Measurements from ENCODE around the gene CPNE9.

CPNE9 gene

GRCh38 chr3:9703736-9704346 is at the start of gene CPNE9:
Gene CPNE9, plus strand, starts transcription at chr3:9703833. Its CDS starts 164 bp downstream, at chr3:9703997.
- DNase-seq (ENCODE audit: low read depth) = no peak

- DNase-seq (ENCODE audit: low read depth) = no peak
These were observed 43.8 kb upstream of the CPNE9 start for GRCh38 chr3:9659849-9660248.

GRCh38 chr3:9660972-9661371 is 42.7 kb upstream of the CPNE9 start:
- no peak for DNase-seq (ENCODE audit: low read depth)

- DNase-seq (ENCODE audit: low read depth) = no peak
These were observed 39.4 kb upstream of the CPNE9 start for GRCh38 chr3:9664119-9664751.

GRCh38 chr3:9666704-9667445 is 36.8 kb upstream of the CPNE9 start:
- DNase-seq (ENCODE audit: low read depth) = no peak

GRCh38 chr3:9669277-9669676 is 34.4 kb upstream of the CPNE9 start:
- DNase-seq (ENCODE audit: low read depth) = no peak

GRCh38 chr3:9669720-9670432 is 33.8 kb upstream of the CPNE9 start:
- no peak for DNase-seq (ENCODE audit: low read depth)

GRCh38 chr3:9673082-9673481 is 30.6 kb upstream of the CPNE9 start:
- DNase-seq (ENCODE audit: low read depth) = no peak

GRCh38 chr3:9673752-9674151 is 29.9 kb upstream of the CPNE9 start:
- DNase-seq (ENCODE audit: low read depth) = no peak

GRCh38 chr3:9675736-9676290 is 27.8 kb upstream of the CPNE9 start:
- no peak for DNase-seq (ENCODE audit: low read depth)

- no peak for DNase-seq (ENCODE audit: low read depth)
These were observed 26.8 kb upstream of the CPNE9 start for GRCh38 chr3:9676785-9677184.

GRCh38 chr3:9678493-9678892 is 25.1 kb upstream of the CPNE9 start:
- DNase-seq (ENCODE audit: low read depth) = no peak

GRCh38 chr3:9679476-9680080 is 24.1 kb upstream of the CPNE9 start:
- DNase-seq (ENCODE audit: low read depth) = no peak

GRCh38 chr3:9681011-9681722 is 22.5 kb upstream of the CPNE9 start:
- no peak for DNase-seq (ENCODE audit: low read depth)

- no peak for DNase-seq (ENCODE audit: low read depth)
These were observed 21.9 kb upstream of the CPNE9 start for GRCh38 chr3:9681723-9682081.

GRCh38 chr3:9682096-9682495 is 21.5 kb upstream of the CPNE9 start:
- DNase-seq (ENCODE audit: low read depth) = no peak

- no peak for DNase-seq (ENCODE audit: low read depth)
These were observed 20.2 kb upstream of the CPNE9 start for GRCh38 chr3:9683426-9683825.

GRCh38 chr3:9685216-9686049 is 18.2 kb upstream of the CPNE9 start:
- no peak for DNase-seq (ENCODE audit: low read depth)

GRCh38 chr3:9686050-9686550 is 17.5 kb upstream of the CPNE9 start:
- DNase-seq (ENCODE audit: low read depth) = no peak

- DNase-seq (ENCODE audit: low read depth) = no peak
These were observed 16.9 kb upstream of the CPNE9 start for GRCh38 chr3:9686703-9687102.

Data from activated T-cell treated with anti-CD3 and anti-CD28 coated beads for 48 hours (primary cell).